ENCODE data around the gene PLD6.

The PLD6 gene

DNA sequence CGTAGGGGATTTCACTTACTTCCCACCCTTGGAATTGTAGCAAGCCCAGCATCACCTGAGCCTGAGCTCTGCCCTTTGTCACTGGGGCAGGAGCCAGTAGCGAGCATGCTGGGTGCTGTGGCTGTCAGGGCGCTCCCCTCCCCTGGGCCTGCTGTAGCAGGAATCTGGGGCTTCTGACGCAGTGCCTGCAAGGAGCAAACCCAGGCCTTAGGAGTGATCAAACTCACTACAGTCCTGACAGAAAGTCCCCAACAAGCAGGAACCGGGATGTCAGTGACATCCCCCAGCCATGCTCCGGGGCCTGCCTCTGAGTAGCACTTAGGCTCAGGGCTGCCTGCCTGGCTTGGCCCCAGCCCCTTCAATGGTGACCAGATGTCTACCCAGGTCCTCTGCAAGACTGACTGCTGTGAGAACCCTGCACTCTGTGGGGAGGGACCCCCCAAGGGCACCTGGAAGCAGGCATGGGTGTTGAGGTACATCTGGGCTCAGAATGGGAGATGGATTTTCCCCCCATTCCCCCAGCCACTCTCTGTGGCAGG is 23.5 kb downstream of the PLD6 start:
- no peak overlapping the region for H3K4me3 ChIP-seq (ENCODE audit: low read depth, low read length)
- no peak for TF ChIP-seq CTCF (IDR thresholded peaks at IDR 0.05; ENCODE audit: control insufficient read depth, extremely low read depth, insufficient read depth)
- DNase-seq (ENCODE audit: low read depth): no peak

GRCh38 chr17:17181666-17182597 is 24.2 kb downstream of the PLD6 start:
- DNase-seq (ENCODE audit: low read depth): no peak
- no peak for TF ChIP-seq CTCF (IDR thresholded peaks at IDR 0.05; ENCODE audit: control insufficient read depth, extremely low read depth, insufficient read depth)

DNA sequence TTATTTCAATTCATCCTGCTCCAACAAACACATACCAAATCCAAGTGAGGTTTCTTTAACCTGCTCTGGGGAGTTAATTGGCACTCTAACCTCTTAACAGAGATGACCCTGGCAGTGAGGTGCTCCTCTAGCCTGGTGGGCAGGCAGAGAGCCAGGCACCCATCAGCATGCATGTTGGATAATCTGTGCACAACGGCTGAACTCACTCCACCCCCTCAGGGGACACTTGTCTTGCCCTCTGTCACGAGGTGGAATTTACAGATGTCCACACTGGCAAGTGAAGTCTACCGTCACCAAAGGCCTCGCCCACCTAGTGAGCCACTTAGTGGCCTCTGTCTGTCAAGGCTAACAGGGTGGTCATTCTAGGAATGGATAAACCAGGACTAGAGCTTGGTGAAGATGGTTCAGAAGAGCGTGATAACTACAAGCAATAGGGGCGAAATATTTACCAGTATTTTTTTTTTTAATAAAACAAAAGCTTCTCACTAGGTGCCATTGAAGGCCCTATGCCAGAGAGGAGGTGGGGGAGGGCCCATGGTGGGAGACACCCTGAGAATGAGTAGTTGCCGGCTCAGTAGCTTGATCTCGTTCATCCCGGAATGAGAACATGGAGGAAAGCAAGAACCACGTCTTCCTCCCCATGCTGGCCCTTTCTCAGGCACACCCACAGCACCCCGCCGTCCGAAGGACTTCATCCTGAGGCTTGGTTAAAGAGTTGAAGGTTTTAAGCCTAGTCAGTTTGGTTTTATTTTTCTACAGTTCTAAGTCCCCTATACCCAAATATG is 25.2 kb downstream of the PLD6 start:
- no peak overlapping the region for H3K4me3 ChIP-seq (ENCODE audit: low read depth, low read length)
- no peak for TF ChIP-seq CTCF (IDR thresholded peaks at IDR 0.05; ENCODE audit: control insufficient read depth, extremely low read depth, insufficient read depth)
- no peak for DNase-seq (ENCODE audit: low read depth)

More at GRCh38 chr17:17181666-17182597, 24.2 kb downstream of the PLD6 start:
- no peak overlapping the region for H3K4me3 ChIP-seq (ENCODE audit: low read depth, low read length)

- TF ChIP-seq CTCF (IDR thresholded peaks at IDR 0.05; ENCODE audit: control insufficient read depth, extremely low read depth, insufficient read depth): no peak
- peak; percentile 41 for DNase-seq (ENCODE audit: low read depth)
- H3K4me3 ChIP-seq (ENCODE audit: low read depth, low read length): no peak overlapping the region
These were observed 26.0 kb downstream of the PLD6 start for GRCh38 chr17:17180141-17180603.

GRCh38 chr17:17179371-17179827 is 26.7 kb downstream of the PLD6 start:
- no peak for DNase-seq (ENCODE audit: low read depth)
- TF ChIP-seq CTCF (IDR thresholded peaks at IDR 0.05; ENCODE audit: control insufficient read depth, extremely low read depth, insufficient read depth): no peak
- H3K4me3 ChIP-seq (ENCODE audit: low read depth, low read length): no peak overlapping the region

DNA sequence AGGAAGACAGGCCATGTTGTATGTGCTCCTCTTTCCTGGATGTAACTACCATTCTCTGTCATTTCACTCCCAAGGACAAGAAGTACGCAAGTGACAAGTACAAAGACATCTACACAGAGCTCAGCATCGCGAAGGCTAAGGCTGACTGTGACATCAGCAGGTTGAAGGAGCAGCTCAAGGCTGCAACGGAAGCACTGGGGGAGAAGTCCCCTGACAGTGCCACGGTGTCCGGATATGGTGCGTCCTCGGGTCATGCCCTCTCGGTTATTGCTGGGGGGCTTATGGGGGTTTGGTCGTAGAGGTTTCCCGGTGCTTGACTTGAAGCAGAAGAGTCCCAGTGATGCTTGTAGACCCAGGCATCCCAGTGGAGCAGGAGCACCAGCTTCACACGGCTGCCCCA is 29.0 kb downstream of the PLD6 start:
- DNase-seq (ENCODE audit: low read depth): no peak
- no peak for TF ChIP-seq CTCF (IDR thresholded peaks at IDR 0.05; ENCODE audit: control insufficient read depth, extremely low read depth, insufficient read depth)
- no peak overlapping the region for H3K4me3 ChIP-seq (ENCODE audit: low read depth, low read length)
